ENCODE results near the gene NOX3.

The NOX3 gene

DNA sequence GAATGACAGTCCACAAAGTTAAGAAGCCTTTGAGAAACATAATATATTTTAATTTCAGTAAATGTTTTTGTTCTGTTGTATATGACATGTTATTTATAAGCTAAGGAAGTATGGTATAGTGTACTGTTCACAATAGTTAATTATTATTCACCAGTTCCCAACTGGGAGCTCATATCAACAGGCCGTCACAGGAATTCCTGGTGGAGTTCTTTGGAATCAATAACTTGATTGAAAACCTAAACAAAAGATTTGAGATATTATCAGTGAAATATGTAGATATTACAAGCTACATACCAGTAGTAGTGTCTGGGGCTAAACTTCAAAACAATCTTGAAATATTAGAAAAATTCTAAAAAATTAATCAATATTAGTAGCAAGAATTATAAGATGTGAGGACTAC is 60.3 kb downstream of the NOX3 start:
- DNase-seq (ENCODE audit: low spot score) (no peak), ATAC-seq (ENCODE audit: low read depth) (no peak)
- no peaks in the 10 kb centered on the region for H3K9me3 ChIP-seq (ENCODE audit: severe bottlenecking)
- H3K27me3 ChIP-seq (ENCODE audit: insufficient read depth, poor library complexity, severe bottlenecking), result peaks cover 5% of the 10 kb centered on the region
- no peak overlapping the region for H3K4me3 ChIP-seq (ENCODE audit: severe bottlenecking)
- TF ChIP-seq CTCF (IDR thresholded peaks at IDR 0.05; ENCODE audit: poor library complexity, severe bottlenecking), result no peak
- no peaks in the 10 kb centered on the region for H3K36me3 ChIP-seq (ENCODE audit: low read depth)
- H3K27ac ChIP-seq (ENCODE audit: poor library complexity, severe bottlenecking), result no peak overlapping the region
- no peaks in the 10 kb centered on the region for H3K4me1 ChIP-seq (ENCODE audit: insufficient read depth, poor library complexity, severe bottlenecking)

- Histone ChIP-seq H3K27me3 (ENCODE audit: insufficient read depth, poor library complexity, severe bottlenecking) (no peaks in the 10 kb centered on the region), H3K4me3 (ENCODE audit: severe bottlenecking) (no peak overlapping the region), H3K9me3 (ENCODE audit: severe bottlenecking) (no peaks in the 10 kb centered on the region), H3K4me1 (ENCODE audit: insufficient read depth, poor library complexity, severe bottlenecking) (no peaks in the 10 kb centered on the region), H3K27ac (ENCODE audit: poor library complexity, severe bottlenecking) (no peak overlapping the region), H3K36me3 (ENCODE audit: low read depth) (no peaks in the 10 kb centered on the region)
- ATAC-seq (ENCODE audit: low read depth) (no peak), DNase-seq (ENCODE audit: low spot score) (no peak)
- no peak for TF ChIP-seq CTCF (IDR thresholded peaks at IDR 0.05; ENCODE audit: poor library complexity, severe bottlenecking)
These were observed 66.5 kb downstream of the NOX3 start for GRCh38 chr6:155389130-155389529.

DNA sequence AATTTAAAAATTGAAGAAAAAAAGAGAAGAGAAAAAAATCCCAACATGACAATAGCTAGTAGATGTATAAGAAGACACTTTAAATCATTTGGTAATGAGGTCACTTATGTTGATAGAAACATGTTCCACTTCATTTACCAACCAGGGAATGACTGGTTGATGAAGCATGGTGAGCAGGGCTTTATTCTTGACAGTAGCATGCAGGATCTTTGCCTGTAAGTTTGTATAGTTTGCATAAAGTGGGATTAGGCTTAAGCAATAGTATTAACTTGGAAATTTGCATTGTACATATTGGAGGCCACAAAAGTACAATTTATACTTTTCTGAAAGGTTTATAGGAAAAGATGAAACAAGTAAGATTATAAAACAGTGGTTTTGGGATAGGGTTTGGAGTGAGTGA is 67.0 kb downstream of the NOX3 start:
- DNase-seq (ENCODE audit: low spot score), result no peak
- H3K4me3 ChIP-seq (ENCODE audit: severe bottlenecking), result no peak overlapping the region
- no peaks in the 10 kb centered on the region for H3K27me3 ChIP-seq (ENCODE audit: insufficient read depth, poor library complexity, severe bottlenecking)

DNA sequence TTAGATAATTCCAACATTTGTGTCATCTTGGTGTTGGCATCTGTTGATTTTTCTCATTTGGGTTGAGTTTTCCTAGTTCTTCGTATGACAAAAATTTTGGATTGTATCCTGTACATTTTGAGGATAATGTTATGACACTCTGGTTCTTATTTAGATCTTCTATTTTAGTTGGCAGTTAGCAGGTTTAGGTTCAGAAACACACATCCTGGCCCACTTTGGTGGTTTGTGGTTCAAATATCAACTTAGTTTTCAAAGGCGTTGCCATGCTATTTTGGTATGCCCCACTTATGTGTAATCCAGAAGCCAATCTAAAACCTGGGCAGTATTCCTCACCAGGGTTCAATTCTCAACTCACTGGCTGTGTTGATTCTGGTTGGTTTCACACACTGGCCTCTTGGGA is 68.2 kb downstream of the NOX3 start:
- TF ChIP-seq CTCF (IDR thresholded peaks at IDR 0.05; ENCODE audit: poor library complexity, severe bottlenecking), result no peak
- no peak for ATAC-seq (ENCODE audit: low read depth)

More for the DNA sequence above, 67.0 kb downstream of the NOX3 start:
- H3K27ac ChIP-seq (ENCODE audit: poor library complexity, severe bottlenecking), result no peak overlapping the region
- no peaks in the 10 kb centered on the region for H3K36me3 ChIP-seq (ENCODE audit: low read depth)
- H3K9me3 ChIP-seq (ENCODE audit: severe bottlenecking), result no peaks in the 10 kb centered on the region
- no peak for ATAC-seq (ENCODE audit: low read depth)
- H3K4me1 ChIP-seq (ENCODE audit: insufficient read depth, poor library complexity, severe bottlenecking), result no peaks in the 10 kb centered on the region
- TF ChIP-seq CTCF (IDR thresholded peaks at IDR 0.05; ENCODE audit: poor library complexity, severe bottlenecking), result no peak

DNA sequence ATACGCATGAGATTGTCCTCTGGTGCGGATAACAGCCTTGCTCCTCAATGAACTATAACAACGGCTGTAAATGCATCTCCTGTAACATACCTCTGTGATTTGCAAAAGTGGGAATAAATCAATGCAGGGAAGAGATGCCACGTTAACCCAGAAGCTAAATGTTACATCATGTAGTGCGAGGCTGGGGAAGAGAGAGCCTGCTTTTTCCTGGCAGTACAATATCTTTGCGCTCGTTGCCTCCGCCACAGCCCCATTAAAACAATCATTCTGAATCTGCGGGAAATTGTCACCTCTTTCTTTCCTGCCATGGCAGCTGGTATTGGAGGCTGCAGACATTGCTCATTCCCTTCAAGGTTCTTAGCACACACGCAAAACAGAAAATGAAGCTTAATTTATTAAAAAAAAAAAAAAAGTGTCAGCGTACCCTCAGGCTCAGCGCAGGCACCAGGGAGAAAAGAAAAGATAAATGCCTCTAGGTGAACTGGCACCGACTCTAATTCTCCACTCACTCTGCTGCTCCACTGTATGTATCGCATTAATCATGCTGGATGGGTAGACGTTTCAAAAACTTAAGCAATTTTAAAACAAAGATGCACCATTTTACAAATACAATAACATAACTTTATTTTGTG is 71.2 kb downstream of the NOX3 start:
- H3K36me3 ChIP-seq (ENCODE audit: low read depth), result no peaks in the 10 kb centered on the region
- no peak overlapping the region for H3K27ac ChIP-seq (ENCODE audit: poor library complexity, severe bottlenecking)
- no peaks in the 10 kb centered on the region for H3K27me3 ChIP-seq (ENCODE audit: insufficient read depth, poor library complexity, severe bottlenecking)
- H3K4me3 ChIP-seq (ENCODE audit: severe bottlenecking), result no peak overlapping the region
- no peak for ATAC-seq (ENCODE audit: low read depth)
- no peaks in the 10 kb centered on the region for H3K9me3 ChIP-seq (ENCODE audit: severe bottlenecking)
- H3K4me1 ChIP-seq (ENCODE audit: insufficient read depth, poor library complexity, severe bottlenecking), result no peaks in the 10 kb centered on the region
- DNase-seq (ENCODE audit: low spot score), result no peak
- no peak for TF ChIP-seq CTCF (IDR thresholded peaks at IDR 0.05; ENCODE audit: poor library complexity, severe bottlenecking)

More for the DNA sequence above, 68.2 kb downstream of the NOX3 start:
- Histone ChIP-seq H3K4me1 (ENCODE audit: insufficient read depth, poor library complexity, severe bottlenecking) (no peaks in the 10 kb centered on the region), H3K27ac (ENCODE audit: poor library complexity, severe bottlenecking) (no peak overlapping the region), H3K4me3 (ENCODE audit: severe bottlenecking) (no peak overlapping the region), H3K27me3 (ENCODE audit: insufficient read depth, poor library complexity, severe bottlenecking) (no peaks in the 10 kb centered on the region), H3K36me3 (ENCODE audit: low read depth) (no peaks in the 10 kb centered on the region), H3K9me3 (ENCODE audit: severe bottlenecking) (no peaks in the 10 kb centered on the region)
- DNase-seq (ENCODE audit: low spot score), result no peak
